T-helper 22 cell (primary cell): ENCODE measurements around the gene ATP6V1F.

Experiments used
- DNase-seq: peaks from one replicate; pipeline ENCODE4 v3.0.0-alpha.2; 2020; ENCODE audit warnings: low read depth

ATP6V1F gene, protein sequence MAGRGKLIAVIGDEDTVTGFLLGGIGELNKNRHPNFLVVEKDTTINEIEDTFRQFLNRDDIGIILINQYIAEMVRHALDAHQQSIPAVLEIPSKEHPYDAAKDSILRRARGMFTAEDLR

DNA sequence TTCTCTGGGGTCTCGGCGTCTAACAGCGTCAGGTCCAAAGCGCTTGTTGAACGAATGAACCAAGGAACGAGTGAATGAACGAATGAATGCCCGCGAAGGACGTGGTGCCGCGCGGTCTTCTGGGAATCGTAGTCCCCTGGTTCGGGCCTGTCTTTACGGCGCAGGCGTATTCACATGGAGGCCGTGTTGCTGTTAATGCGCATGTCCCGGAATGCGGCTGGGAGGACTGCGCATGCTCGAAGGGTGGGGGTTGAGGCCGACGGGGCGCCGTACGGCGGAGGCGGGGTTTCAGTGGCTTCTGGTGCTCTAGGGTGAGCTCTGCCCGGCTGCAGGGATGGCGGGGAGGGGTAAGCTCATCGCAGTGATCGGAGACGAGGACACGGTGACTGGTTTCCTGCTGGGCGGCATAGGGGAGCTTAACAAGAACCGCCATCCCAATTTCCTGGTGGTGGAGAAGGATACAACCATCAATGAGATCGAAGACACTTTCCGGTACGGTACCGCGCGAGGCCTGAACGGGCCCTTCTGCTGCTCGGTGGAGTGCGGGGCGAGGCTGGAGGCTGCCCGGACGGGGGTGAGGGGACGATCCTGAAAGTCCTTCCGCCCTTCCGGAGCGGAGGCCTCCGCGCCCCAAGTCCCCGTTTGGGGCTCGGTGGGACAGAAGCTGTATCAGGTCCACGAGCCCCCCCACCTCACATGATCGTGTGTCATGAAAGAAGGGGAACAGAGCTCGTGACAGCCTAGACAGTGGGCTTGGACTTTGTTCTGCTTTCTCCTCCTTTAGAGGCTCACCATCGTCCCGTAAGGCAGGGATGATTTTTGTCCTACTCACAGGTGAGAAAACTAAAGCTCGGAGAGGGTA is at the start of gene ATP6V1F:
Gene ATP6V1F (plus strand): TSS at position 286 of the 862 bp plus-strand sequence. CDS start 49 bp downstream, at position 335.
- DNase-seq, result peak; percentile 95

DNA sequence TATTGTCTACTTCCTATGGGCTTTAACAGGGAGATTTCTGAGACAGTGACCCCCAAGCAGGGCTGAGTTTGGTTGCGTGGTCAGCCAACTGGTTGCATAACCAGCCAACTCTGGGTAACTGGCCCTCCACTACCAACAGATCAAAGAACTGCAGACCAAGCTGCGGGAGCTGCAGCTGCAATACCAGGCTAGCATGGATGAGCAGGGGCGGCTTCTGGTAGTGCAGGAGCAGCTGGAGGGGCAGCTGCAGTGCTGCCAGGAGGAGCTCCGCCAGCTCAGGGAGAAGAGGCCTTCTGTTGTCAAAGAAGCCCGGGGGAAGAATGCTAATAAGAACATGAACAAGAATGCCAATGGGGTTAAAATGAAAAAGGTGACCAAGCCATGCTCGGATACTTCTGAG is 48.2 kb upstream of the ATP6V1F start:
- no peak for DNase-seq

DNA sequence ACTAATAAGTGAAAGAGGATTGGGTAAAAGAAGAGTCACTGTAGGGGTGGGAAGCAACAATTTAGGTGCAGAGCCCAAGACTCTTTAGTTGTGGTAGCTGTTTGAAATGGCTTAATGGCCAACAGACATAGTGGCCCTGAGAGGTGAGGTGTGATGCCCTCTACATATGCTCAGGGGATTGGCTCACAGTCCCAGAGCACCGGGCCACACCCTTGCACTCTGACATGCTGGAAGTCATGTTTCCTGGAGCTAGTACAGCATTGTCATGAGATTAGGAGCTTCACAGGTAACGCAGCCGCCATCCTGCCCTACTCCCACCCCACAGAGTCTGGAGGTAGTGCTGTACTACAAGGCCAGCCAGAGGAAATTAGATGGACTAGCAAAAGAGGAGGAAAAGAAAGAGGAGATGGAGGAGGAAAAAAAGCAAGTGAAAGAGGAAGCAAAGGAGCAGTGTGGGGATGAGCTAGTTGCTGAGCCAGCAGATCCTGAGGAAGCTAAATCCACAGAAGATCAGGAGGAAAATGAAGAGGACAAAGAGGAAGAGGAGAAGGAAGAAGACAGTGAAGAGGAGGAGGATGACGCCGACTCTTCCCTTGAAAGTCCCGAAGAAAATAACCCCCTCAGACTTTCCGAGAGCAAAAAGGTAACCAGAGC is 47.2 kb upstream of the ATP6V1F start:
- DNase-seq, result no peak

DNA sequence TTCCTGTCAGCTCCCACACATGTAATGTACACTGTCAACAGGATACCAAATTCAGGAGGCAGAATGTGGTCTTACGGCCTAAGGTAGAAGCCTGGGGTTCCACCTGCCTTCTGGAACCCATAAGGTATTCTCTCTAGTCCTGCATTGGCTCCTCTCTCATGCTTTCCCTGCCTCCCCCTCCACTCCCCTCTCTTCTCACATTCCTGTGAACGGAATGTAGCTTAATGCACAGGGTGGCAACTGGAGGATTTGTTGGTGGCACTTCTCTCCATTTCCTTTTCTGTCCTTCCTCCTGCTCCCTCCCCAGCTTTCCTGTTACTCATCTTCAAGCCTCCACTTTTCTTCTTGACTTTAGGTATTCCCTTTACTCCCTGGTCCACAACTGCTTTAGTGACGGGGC is 44.0 kb upstream of the ATP6V1F start:
- no peak for DNase-seq

DNA sequence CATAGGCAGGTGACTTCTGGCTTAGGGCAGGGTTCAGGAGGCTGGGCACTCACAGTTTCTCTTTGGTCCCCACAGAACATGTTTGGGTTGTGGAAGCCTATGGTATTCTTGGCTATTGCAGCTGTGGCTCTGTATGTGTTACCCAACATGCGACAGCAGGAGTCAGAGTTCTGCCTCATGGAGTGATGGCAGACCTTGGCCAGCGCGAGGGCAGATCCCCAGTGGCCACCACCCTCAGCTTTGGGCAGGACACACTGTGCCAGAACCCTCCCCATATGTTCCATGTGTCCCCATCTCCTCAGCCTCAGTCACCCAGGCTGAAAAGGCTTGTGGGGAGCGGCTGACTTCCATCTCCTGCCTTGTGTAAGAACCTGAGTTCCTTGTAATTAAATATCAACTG is 40.9 kb upstream of the ATP6V1F start:
- no peak for DNase-seq

DNA sequence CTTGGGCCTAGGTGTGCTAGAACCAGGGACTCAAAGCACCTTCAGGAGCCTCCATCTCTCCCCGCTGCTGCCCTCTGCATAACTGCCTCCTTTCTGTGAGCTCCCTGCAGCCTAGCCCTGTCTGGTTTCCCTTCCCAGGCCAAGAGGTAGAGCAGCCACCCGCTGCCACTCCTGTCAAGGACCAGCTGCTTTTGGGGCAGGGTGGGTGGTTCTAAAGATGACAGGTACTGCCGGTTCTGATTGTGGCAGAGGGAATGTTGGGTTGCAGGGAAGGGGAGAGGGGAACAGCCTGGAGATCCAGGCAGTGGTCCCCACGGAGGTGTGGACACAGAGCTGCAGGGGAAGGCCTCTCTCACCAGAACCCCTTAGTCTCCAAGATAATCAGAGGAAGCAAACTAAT is 36.1 kb upstream of the ATP6V1F start:
- DNase-seq, result no peak

DNA sequence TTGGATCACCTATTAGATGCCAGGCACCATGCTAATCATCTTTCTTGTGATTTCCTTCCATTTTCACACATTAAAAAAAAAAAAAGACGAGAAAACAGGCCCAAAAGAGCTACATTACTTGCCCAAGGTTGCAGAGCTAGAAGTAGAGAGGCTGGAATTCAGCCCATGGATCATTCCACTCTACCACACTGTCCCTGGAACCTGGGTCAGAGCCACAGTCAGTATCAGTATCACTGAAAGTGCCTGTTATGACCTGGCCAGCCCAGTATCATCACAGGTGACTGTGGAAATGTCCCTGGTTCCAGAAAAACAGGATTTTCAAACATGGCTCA is 35.8 kb upstream of the ATP6V1F start:
- DNase-seq, result no peak

DNA sequence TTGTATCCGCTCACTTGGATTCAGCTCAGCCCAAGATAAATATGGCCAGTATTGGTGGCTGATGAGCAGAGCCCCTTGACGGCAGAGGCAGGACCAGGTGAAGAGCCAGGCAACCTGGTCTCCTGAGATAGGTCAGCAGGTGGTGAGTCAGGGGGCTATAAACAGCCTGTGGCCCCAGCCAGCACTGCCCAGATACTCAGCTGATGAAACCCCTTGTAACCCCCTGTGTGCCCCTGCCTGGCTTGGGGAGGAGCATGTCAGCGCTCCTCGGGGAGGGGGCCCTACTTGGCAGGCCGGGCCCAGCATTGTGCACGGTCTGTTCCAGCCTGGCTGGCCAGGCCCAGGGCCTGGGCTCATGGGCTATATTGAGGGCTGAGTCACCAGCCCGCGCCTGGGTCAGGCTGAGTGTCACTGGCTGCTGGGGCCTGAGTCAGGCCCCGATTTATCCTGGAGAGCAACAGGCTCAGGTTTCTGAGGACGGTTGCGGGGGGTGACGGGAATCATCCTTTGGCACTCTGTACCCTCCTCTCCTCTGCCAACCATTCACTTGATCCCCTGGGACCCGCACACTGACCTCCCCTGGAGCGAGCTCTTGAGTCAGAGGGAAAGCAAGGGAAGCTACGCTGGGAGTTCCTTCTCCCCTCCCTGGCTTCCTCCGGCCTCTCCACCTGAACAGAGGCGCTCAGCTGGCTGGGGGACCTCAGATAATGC is 35.3 kb upstream of the ATP6V1F start:
- DNase-seq, result no peak

DNA sequence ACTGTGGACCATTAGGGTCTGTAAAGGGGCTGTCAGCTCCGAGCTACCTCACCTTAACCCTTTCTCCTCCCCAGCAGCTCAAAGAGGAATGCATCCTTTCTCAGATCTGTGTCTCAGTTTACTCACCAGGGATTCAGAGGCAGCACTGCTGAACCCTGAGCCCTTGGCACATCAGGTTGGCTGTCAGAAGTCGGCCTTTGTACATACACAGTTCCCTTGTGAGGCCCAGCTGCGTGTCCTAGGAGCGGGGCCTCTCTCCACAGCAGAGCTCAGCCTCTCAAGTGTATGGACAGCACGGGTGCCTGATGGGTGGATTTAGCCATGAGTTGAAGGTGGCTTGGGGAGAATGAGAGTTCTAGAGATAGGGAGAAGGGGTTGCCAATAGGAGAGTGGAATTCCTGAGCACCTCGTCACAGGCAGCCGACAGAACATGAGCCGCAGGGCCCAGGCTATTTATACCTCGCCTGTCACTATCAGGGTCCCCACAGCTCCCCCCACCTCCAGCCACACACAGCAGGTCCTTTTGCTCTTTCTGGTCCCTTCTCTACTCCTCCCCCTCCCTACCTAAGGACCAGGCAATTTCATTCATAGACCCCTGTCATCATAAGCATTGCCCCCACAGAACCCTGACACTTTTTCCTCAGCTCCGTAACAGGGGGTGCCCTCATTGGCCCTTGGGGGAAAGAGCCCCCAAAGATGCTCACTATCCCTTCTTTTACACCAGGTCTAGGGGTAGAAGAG is 34.5 kb upstream of the ATP6V1F start:
- DNase-seq, result no peak

DNA sequence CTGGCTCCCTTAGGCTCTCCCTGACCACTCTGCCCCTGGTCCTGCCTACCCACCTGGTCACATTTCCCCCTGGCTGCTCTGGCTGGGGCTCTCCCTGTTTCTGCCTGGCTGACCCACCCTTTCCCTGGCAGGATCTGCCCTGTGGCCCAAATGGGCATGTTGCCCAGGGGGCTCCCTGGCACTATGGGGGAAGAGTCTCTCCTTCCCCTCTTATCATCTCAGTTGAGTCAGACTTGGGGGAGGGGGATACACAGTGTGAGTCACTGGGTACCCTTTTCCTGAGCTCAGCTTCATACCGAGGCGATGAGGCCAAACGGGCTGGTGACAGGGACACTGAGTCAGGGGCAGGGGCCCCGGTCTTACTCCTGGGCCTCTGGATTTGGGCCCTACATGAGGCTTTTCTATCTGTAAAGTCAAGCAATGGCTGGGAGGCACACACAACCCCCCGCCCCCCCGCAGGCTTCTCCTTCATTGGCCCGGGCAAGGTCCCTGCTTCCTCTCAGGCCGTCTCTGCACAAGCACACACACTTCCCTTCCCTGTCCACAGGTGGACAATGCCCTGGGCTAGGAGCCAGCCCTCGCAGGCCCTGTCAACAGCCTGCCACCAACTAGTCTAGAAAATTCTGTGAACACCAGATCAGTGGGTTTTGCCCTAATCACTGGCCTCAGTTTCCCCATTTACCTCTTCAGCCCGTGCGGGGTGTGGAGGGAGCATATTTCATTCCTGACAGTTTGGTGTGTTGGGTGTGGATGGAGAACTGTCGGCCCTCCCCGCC is 33.1 kb upstream of the ATP6V1F start:
- DNase-seq, result no peak

DNA sequence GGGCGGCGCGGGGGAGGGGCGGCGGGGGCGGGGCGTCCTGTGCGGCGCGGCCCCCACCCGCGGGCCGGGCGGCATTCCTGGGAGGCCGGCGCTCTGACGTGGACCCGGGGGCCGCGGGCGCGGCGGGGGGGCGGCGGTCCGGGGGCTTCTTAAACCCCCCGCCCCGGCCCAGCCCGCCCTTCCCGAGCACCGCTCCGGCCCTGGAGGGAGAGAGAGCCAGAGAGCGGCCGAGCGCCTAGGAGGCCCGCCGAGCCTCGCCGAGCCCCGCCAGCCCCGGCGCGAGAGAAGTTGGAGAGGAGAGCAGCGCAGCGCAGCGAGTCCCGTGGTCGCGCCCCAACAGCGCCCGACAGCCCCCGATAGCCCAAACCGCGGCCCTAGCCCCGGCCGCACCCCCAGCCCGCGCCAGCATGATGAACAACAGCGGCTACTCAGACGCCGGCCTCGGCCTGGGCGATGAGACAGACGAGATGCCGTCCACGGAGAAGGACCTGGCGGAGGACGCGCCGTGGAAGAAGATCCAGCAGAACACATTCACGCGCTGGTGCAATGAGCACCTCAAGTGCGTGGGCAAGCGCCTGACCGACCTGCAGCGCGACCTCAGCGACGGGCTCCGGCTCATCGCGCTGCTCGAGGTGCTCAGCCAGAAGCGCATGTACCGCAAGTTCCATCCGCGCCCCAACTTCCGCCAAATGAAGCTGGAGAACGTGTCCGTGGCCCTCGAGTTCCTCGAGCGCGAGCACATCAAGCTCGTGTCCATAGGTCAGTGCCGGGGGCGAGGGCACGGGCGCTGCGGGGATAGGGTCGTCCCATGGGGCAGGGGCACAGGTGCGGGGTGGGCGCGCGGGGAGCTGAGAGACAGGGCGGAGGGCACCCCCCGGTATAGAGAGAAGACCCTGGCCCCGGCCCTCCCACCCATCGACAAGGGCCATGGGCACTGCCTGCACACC is 32.2 kb upstream of the ATP6V1F start, which contains the start of gene FLNC:
Gene FLNC (plus strand): TSS at position 176 of the 947 bp plus-strand sequence. CDS start 232 bp downstream, at position 408.
- DNase-seq, result no peak

DNA sequence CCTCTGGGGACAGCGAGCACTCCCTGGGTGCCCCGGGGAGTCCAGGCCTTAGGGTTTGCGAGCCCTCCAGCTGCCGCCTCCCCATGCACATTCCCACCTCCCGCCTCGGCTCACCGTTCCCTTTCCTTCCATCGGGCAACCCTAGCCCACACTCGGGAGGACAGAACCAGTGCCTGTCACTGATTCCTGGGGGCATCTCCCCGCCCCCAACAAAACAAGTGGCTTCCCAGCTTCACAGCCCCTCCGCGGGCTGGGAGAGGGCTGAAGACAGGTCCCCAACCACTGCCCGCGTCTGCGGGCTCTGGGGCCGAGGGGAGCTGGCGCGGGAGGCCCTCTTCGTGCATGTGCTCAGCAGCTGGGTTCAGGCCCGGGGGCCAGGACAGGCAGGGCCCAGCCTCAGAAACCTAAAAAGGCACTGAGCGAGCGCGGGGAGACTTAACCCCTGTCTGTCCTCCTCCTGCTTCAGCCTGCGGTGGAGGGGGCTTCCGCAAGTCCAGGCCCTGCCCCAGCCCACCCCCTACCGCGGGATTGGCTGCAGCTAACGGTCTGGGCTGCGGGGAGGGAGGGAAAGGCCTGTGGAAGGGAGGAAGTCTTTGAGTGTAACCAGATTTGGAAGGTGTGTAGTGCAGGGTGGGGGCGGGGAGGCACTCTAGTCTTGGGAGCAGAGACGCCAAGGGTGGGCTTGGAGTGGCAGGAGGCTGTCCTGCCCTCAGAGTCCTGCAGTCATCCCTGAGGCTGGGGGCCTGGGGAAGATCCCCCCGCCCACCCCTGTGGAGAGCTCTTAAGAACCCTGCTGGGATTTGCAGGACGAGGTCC is 31.3 kb upstream of the ATP6V1F start:
- no peak for DNase-seq

DNA sequence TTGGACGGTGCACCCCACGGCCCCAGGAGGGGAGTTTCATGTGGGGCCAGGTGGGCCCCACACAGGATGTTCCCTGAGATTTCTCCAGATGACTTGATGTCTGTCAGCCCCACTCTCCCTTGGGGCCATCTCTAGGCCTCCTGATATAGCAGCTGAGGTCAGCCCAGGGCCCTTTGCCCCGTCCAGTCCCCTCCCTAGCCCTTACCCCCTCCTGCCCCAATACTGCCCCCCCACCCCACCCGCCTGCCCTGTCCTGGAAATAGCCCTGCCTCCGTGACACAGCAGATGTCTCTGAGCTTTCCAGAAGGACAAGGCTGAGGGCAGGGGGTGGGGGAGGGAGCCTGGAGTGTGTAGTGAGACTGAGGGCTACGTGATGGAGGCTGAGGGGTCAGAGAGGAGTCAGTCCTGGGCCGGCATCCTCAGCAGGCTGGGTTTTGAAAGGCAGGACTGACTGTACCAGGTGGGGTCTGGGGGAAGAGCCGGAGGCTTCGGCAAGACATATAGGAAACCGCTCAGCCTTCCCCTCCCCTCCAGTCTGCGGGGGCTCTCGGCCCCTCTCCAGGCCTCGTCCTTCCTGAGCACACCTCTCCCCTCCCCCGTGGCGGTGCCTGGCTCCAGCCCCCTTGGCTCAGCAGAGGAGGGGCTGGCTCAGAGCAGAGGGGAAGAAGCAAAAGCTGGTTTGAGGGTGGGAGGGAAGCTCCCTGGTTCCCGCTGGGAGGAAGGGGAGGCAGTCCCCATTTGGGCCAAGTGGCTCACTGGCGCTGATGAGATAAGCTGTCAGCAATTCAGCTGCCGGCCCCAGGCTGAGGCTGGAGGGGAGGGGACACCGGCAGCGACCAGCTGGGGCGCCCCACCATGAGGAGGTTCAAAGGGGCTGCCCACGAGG is 30.4 kb upstream of the ATP6V1F start:
- DNase-seq, result no peak

DNA sequence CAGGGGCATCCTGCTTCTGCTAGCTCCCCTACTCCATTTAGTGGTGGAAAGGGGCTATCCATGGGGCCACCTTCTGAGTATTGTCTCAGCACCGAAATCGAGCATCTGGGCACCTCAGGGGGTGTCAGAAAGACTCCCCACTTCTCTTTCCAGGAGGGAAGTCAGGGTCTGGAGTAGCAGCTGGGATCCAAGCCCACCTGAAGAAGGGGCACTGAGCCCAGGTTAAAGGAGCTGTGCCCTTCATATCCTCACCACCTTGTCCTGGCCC is 29.8 kb upstream of the ATP6V1F start:
- no peak for DNase-seq

DNA sequence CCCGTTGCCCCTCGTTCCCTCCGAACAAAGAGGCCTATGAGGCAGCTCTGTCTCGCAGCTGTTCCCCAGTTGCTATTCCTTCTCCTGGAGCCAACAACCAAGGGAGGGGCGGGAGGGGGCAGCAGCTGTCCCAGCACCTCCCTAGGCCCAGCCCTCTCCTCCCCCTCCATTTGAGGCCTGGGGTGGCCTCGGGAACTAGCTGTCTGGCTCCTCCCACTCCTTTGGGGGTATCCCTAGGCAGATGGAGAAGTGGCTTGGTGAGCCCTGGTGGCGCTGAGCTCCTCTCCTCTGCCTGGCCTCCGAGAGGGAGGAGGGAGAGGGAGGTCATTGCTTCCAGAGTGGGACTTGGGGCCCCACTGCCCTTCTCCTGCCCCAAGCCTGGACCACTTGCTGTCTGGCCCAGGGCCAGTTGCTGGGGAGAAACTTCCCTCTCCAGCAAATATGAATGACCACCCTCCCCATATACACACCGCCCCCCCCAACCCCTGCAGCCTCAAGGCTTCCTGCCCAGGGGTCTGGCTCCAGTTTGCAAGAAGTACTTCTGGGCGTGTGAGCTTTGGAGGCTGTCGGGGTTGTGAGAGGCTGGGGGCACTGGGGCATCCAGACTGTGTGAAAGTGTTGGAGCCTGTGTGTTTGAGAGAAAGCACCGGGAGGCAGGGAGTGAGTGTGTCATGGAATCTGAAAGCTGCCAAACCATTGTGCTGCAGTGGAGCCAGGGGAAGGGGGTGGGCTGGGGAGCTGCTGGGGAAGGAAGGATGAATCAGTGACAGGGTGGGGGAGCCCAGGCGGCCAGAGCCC is 29.3 kb upstream of the ATP6V1F start:
- DNase-seq, result no peak

DNA sequence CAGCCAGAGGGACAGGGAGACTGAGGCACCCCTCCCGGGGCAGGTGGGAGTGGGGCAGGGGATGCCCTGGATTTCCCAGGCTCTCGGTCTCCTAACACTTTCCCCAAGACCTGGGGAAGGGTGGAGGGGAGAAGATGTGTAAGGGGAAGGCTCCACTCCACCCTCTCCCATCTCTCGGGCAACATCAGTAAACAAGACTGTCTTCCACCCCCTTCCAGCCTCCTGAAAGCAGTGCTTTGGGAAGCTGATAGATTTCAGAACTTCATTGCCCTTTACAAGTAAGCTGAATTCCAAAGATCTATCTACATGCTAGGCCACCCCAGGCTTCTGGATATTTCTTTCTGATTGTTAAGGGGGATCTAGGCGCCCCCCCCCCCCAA is 28.7 kb upstream of the ATP6V1F start:
- DNase-seq, result no peak

DNA sequence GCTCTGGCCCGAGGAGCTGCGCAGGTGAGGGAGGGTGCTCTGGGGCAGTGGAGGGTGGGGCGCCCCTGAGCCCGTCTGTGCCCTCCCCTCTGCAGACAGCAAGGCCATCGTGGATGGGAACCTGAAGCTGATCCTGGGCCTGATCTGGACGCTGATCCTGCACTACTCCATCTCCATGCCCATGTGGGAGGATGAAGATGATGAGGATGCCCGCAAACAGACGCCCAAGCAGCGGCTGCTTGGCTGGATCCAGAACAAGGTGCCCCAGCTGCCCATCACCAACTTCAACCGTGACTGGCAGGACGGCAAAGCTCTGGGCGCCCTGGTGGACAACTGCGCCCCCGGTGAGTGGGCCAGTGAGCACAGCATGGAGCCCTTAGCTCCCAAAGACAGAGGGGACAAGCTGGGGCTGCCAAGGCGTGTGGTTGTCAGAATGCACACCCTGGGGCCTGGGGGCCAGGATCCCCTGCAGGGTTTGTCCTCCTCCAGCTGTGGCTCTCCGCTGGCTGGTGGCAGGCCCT is 27.4 kb upstream of the ATP6V1F start:
- DNase-seq, result no peak
